ENCODE measurements around the gene BRD1.

Gene BRD1

GRCh38 chr22:49780698-49781288 lies 46.9 kb downstream of the BRD1 start:
- Histone ChIP-seq H3K79me2 (ENCODE audit: insufficient read depth, low read depth) (peaks cover 5% of the 10 kb centered on the region; the same call in 1 of the 2 replicates), H2AFZ (ENCODE audit: low read depth) (no peak overlapping the region), H3K27me3 (ENCODE audit: insufficient read depth, low read depth) (no peaks in the 10 kb centered on the region), H3K4me1 (ENCODE audit: low read depth, poor library complexity, severe bottlenecking) (no peaks in the 10 kb centered on the region), H3K4me3 (IDR thresholded peaks at IDR 0.05; ENCODE audit: insufficient read depth, low read depth, low read length) (no peak overlapping the region), H4K20me1 (ENCODE audit: insufficient read depth) (no peaks in the 10 kb centered on the region), H3K27ac (no peak overlapping the region), H3K4me2 (no peak overlapping the region), H3K36me3 (ENCODE audit: insufficient read depth) (no peaks in the 10 kb centered on the region), H3K9ac (no peak overlapping the region)
- TF ChIP-seq CTCF (conservative IDR thresholded peaks at IDR 0.05; ENCODE audit: low read depth, low read length): no peak

- Histone ChIP-seq H3K36me3 (ENCODE audit: insufficient read depth) (no peaks in the 10 kb centered on the region), H3K4me1 (ENCODE audit: low read depth, poor library complexity, severe bottlenecking) (no peaks in the 10 kb centered on the region)
These were observed 47.6 kb downstream of the BRD1 start for GRCh38 chr22:49779853-49780697.

GRCh38 chr22:49779211-49779610 lies 48.5 kb downstream of the BRD1 start:
- no peak for TF ChIP-seq CTCF (conservative IDR thresholded peaks at IDR 0.05; ENCODE audit: low read depth, low read length)
- Histone ChIP-seq H3K4me2 (no peak overlapping the region), H2AFZ (ENCODE audit: low read depth) (no peak overlapping the region), H3K4me3 (IDR thresholded peaks at IDR 0.05; ENCODE audit: insufficient read depth, low read depth, low read length) (no peak overlapping the region), H3K27ac (no peak overlapping the region), H3K36me3 (ENCODE audit: insufficient read depth) (no peaks in the 10 kb centered on the region), H4K20me1 (ENCODE audit: insufficient read depth) (no peaks in the 10 kb centered on the region), H3K27me3 (ENCODE audit: insufficient read depth, low read depth) (no peaks in the 10 kb centered on the region), H3K4me1 (ENCODE audit: low read depth, poor library complexity, severe bottlenecking) (no peaks in the 10 kb centered on the region), H3K9ac (no peak overlapping the region), H3K79me2 (ENCODE audit: insufficient read depth, low read depth) (no peaks in the 10 kb centered on the region; the same call in 1 of the 2 replicates)

More at GRCh38 chr22:49779853-49780697, 47.6 kb downstream of the BRD1 start:
- Histone ChIP-seq H3K4me3 (IDR thresholded peaks at IDR 0.05; ENCODE audit: insufficient read depth, low read depth, low read length) (no peak overlapping the region), H3K9ac (no peak overlapping the region), H4K20me1 (ENCODE audit: insufficient read depth) (no peaks in the 10 kb centered on the region), H3K27ac (no peak overlapping the region), H3K4me2 (no peak overlapping the region), H3K27me3 (ENCODE audit: insufficient read depth, low read depth) (no peaks in the 10 kb centered on the region), H3K79me2 (ENCODE audit: insufficient read depth, low read depth) (no peaks in the 10 kb centered on the region; the same call in 1 of the 2 replicates), H2AFZ (ENCODE audit: low read depth) (no peak overlapping the region)
- no peak for TF ChIP-seq CTCF (conservative IDR thresholded peaks at IDR 0.05; ENCODE audit: low read depth, low read length)

- Histone ChIP-seq H3K79me2 (ENCODE audit: insufficient read depth, low read depth) (no peaks in the 10 kb centered on the region; the same call in 1 of the 2 replicates), H4K20me1 (ENCODE audit: insufficient read depth) (no peaks in the 10 kb centered on the region), H3K27ac (no peak overlapping the region), H3K36me3 (ENCODE audit: insufficient read depth) (no peaks in the 10 kb centered on the region), H3K27me3 (ENCODE audit: insufficient read depth, low read depth) (no peaks in the 10 kb centered on the region), H3K4me1 (ENCODE audit: low read depth, poor library complexity, severe bottlenecking) (no peaks in the 10 kb centered on the region), H3K9ac (no peak overlapping the region), H2AFZ (ENCODE audit: low read depth) (no peak overlapping the region), H3K4me2 (no peak overlapping the region), H3K4me3 (IDR thresholded peaks at IDR 0.05; ENCODE audit: insufficient read depth, low read depth, low read length) (no peak overlapping the region)
- no peak for TF ChIP-seq CTCF (conservative IDR thresholded peaks at IDR 0.05; ENCODE audit: low read depth, low read length)
These were observed 50.0 kb downstream of the BRD1 start for GRCh38 chr22:49777569-49778249.
